Endothelial cell (in vitro differentiated cells): ENCODE results near the gene C12orf42. TPM values are rescaled to one million over a fixed set of nuclear protein-coding genes. Genes with fewer than 3 reads are reported as not detected.

Experiments used
- DNase-seq: peaks from one replicate; pipeline ENCODE4 v3.0.0; 2021; ENCODE audit warnings: low spot score
- H3K27ac Mint-ChIP-seq: one replicate; pipeline ENCODE4 v1.8.0; 2021; ENCODE audit warnings: mixed read lengths, inconsistent platforms; ENCODE audit not compliant: unreplicated experiment
- H3K27me3 Mint-ChIP-seq: one replicate; pipeline ENCODE4 v1.8.0; 2021; ENCODE audit warnings: mild to moderate bottlenecking, moderate library complexity, mixed read lengths, inconsistent platforms; ENCODE audit not compliant: unreplicated experiment
- H3K36me3 Mint-ChIP-seq: one replicate; pipeline ENCODE4 v1.8.0; 2021; ENCODE audit warnings: mild to moderate bottlenecking, low read depth, mixed read lengths, inconsistent platforms; ENCODE audit not compliant: unreplicated experiment
- H3K4me1 Mint-ChIP-seq: one replicate; pipeline ENCODE4 v1.8.0; 2021; ENCODE audit warnings: mild to moderate bottlenecking, mixed read lengths, inconsistent platforms; ENCODE audit not compliant: unreplicated experiment
- H3K4me3 Mint-ChIP-seq: one replicate; pipeline ENCODE4 v1.8.0; 2021; ENCODE audit warnings: mild to moderate bottlenecking, mixed read lengths, inconsistent platforms; ENCODE audit not compliant: unreplicated experiment
- H3K9me3 Mint-ChIP-seq: one replicate; pipeline ENCODE4 v1.8.0; 2021; ENCODE audit warnings: mixed read lengths, inconsistent platforms; ENCODE audit not compliant: unreplicated experiment
- CTCF ChIP-seq: fragments of 200-600 bp; sonication (generic); IDR thresholded peaks from one replicate; pipeline ENCODE4 v1.5.0; 2021; ENCODE audit warnings: antibody characterized with exemption; ENCODE audit not compliant: unreplicated experiment
- total RNA-seq: library from RNA; stranded (reverse); fragmentation: NEBNext Ultra II Directional; extraction: Animal tissue kit (Norgen Biotek cat#: 25700); gene quantifications from one replicate; pipeline ENCODE4 v1.2.1, GENCODE V29; 2021; ENCODE audit not compliant: unreplicated experiment

The C12orf42 gene
- total RNA-seq, 1 donor from 2014 or later = 0.77 TPM

GRCh38 chr12:103354403-103354802 lies 141.4 kb downstream of the C12orf42 start:
- H3K9me3 Mint-ChIP-seq = no peaks in the 10 kb centered on the region
- no peak overlapping the region for H3K4me3 Mint-ChIP-seq
- DNase-seq = no peak
- H3K4me1 Mint-ChIP-seq = peaks cover 4% of the 10 kb centered on the region
- TF ChIP-seq CTCF = no peak
- no peaks in the 10 kb centered on the region for H3K36me3 Mint-ChIP-seq
- no peak overlapping the region for H3K27ac Mint-ChIP-seq
- no peaks in the 10 kb centered on the region for H3K27me3 Mint-ChIP-seq

GRCh38 chr12:103353913-103354312 lies 141.9 kb downstream of the C12orf42 start:
- Mint-ChIP-seq H3K27ac (no peak overlapping the region), H3K9me3 (no peaks in the 10 kb centered on the region), H3K4me1 (peaks cover 4% of the 10 kb centered on the region), H3K4me3 (no peak overlapping the region), H3K36me3 (no peaks in the 10 kb centered on the region), H3K27me3 (no peaks in the 10 kb centered on the region)
- DNase-seq = no peak
- no peak for TF ChIP-seq CTCF

DNA sequence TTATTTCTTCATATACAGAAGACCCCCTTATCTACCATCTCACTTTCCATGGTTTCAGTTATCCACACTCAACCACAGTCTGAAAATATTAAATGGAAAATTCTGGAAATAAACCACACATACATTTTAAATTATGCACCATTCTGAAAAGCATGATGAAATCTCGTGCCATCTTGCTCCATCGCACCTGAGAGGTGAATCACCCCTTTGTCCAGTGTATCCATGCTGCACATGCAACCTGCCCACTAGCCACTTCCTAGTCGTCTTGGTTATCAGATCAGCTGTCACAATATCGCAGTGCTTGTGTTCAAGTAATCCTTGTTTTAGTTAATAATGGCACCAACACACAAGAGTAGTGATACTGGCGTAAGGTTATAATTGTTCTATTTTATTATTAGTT lies 145.7 kb downstream of the C12orf42 start:
- Mint-ChIP-seq H3K9me3 (no peaks in the 10 kb centered on the region), H3K4me3 (no peak overlapping the region), H3K27me3 (no peaks in the 10 kb centered on the region), H3K4me1 (peaks cover 7% of the 10 kb centered on the region), H3K27ac (no peak overlapping the region), H3K36me3 (no peaks in the 10 kb centered on the region)
- DNase-seq = no peak
- TF ChIP-seq CTCF = no peak

DNA sequence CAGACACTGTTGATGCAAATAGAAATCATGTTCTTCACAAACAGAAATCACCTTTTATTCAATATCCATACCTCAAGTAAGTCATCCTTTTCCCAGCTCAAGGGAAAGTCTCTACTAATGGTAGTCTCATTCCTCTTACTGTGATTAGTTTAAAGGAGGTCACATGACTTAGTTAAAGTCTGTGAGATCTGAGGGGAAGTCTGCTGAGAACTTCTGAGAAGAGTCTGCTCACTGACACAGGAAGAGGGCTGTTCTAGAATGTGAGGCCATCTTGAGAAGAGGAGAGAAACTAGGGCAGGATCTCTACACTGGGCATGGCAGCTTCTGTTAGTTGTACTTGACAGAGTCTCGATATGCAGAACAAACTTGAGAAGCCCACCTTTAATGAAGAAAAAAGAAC lies 146.8 kb downstream of the C12orf42 start:
- Mint-ChIP-seq H3K4me3 (no peak overlapping the region), H3K36me3 (no peaks in the 10 kb centered on the region), H3K4me1 (peaks cover 7% of the 10 kb centered on the region), H3K9me3 (no peaks in the 10 kb centered on the region), H3K27me3 (no peaks in the 10 kb centered on the region), H3K27ac (no peak overlapping the region)
- TF ChIP-seq CTCF = no peak
- no peak for DNase-seq

DNA sequence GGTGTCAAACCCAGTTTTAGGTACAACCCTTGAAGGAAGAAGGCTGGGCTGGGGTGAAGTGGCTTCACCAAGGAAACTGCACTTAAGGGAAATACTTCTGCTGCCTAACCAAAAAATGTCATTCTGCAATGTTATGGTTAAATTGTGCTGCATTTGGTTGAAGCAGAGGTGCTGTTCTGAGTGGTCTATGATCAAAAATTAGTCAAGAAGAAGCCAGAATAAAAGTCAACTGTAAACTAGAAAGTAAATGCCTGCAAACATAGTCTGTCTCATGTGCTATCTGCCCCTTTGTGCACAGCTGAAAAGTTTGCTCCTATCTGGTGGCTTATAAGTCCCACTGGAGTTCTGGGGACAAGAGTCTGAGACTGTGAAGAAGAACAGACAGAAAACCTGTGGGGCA lies 158.8 kb downstream of the C12orf42 start:
- Mint-ChIP-seq H3K4me3 (no peak overlapping the region), H3K27ac (no peak overlapping the region), H3K4me1 (no peaks in the 10 kb centered on the region), H3K36me3 (no peaks in the 10 kb centered on the region), H3K9me3 (no peaks in the 10 kb centered on the region), H3K27me3 (no peaks in the 10 kb centered on the region)
- no peak for TF ChIP-seq CTCF
- DNase-seq = no peak
